Karpas-422 (cell line): ENCODE measurements around the gene RNU5B-1. TPM values are rescaled to one million over a fixed set of nuclear protein-coding genes. Genes with fewer than 3 reads are reported as not detected.
A peak's percentile ranks its signal among the peaks of the same experiment; 100 is the strongest.
"Not testable (repeated sequence)": the region's sequence is repeated elsewhere in the genome, so short reads cannot be mapped to it uniquely, and the experiment has no call there.

Experiments used
- DNase-seq: peaks from one replicate; pipeline ENCODE4 v3.0.0-alpha.2; 2015
- H2AFZ ChIP-seq: fragments of 200-600 bp; sonication (generic); 2 replicates; pipeline ENCODE4 v1.6.1; 2014; ENCODE audit warnings: antibody characterized with exemption, low read length, mixed read lengths
- H3K27ac ChIP-seq: fragments of 200-600 bp; sonication (generic); 2 replicates; pipeline ENCODE4 v1.5.1; 2014; ENCODE audit warnings: mild to moderate bottlenecking, low read length, moderate library complexity
- H3K27me3 ChIP-seq: fragments of 200-600 bp; sonication (generic); 2 replicates; pipeline ENCODE4 v1.6.1; 2014; ENCODE audit warnings: low read length, mixed read lengths
- H3K36me3 ChIP-seq: fragments of 200-600 bp; sonication (generic); 2 replicates; pipeline ENCODE4 v1.6.1; 2014; ENCODE audit warnings: low read length, mixed read lengths; ENCODE audit not compliant: insufficient read depth
- H3K4me1 ChIP-seq: fragments of 200-600 bp; sonication (generic); 2 replicates; pipeline ENCODE4 v1.6.1; 2014; ENCODE audit warnings: mild to moderate bottlenecking, low read length, mixed read lengths
- H3K4me2 ChIP-seq: fragments of 200-600 bp; sonication (generic); 2 replicates; pipeline ENCODE4 v1.6.1; 2014; ENCODE audit warnings: low read length, low read depth, mild to moderate bottlenecking; ENCODE audit not compliant: poor library complexity, severe bottlenecking
- H3K4me3 ChIP-seq: fragments of 200-600 bp; sonication (generic); 2 replicates; pipeline ENCODE4 v1.5.1; 2014; ENCODE audit warnings: mild to moderate bottlenecking, antibody characterized with exemption, low read length, mixed read lengths
- H3K79me2 ChIP-seq: fragments of 200-600 bp; sonication (generic); 2 replicates; pipeline ENCODE4 v1.6.1; 2014; ENCODE audit warnings: mild to moderate bottlenecking, low read length, mixed read lengths
- H3K9ac ChIP-seq: fragments of 200-600 bp; sonication (generic); 2 replicates; pipeline ENCODE4 v1.6.0; 2014; ENCODE audit warnings: low read length
- H3K9me2 ChIP-seq: fragments of 200-600 bp; sonication (generic), shearing (Covaris generic); replicated peaks from 2 replicates; pipeline ENCODE4 v1.6.0; 2014; ENCODE audit warnings: mild to moderate bottlenecking, low read length, moderate library complexity; ENCODE audit not compliant: insufficient read depth
- H3K9me3 ChIP-seq: fragments of 300-700, 200-600 bp; sonication (generic); 2 replicates; pipeline ENCODE4 v1.6.1; 2014; ENCODE audit warnings: low read length, mixed read lengths
- H4K20me1 ChIP-seq: fragments of 200-600 bp; sonication (generic); 2 replicates; pipeline ENCODE4 v1.6.1; 2014; ENCODE audit warnings: mild to moderate bottlenecking, antibody characterized with exemption, low read length, low read depth; ENCODE audit not compliant: insufficient read depth
- total RNA-seq: library from RNA; depleted of rRNA; stranded (reverse); fragments of >200 nt; shearing (Covaris generic); gene quantifications from 2 replicates; pipeline ENCODE4 v1.2.3, GENCODE V29; 2014; ENCODE audit warnings: low replicate concordance

The RNU5B-1 gene
- total RNA-seq, 1 experiment from 2014 or later, result not detected

- H3K4me1 ChIP-seq, result no peaks in the 10 kb centered on the region
- H3K4me3 ChIP-seq, result no peak overlapping the region
- H3K79me2 ChIP-seq, result no peaks in the 10 kb centered on the region
- no peak overlapping the region for H2AFZ ChIP-seq
- 0 out of 2 replicates have a peak, but pooled peaks cover 4% of the 10 kb centered on the region for H3K36me3 ChIP-seq
- no peak overlapping the region for H3K27ac ChIP-seq
- no peaks in the 10 kb centered on the region for H3K9me2 ChIP-seq
- no peak overlapping the region for H3K9ac ChIP-seq
- H3K27me3 ChIP-seq, result no peaks in the 10 kb centered on the region
- no peak for DNase-seq
- no peak overlapping the region for H3K4me2 ChIP-seq
- H3K9me3 ChIP-seq, result no peaks in the 10 kb centered on the region
- H4K20me1 ChIP-seq, result no peaks in the 10 kb centered on the region
These were observed 39.5 kb upstream of the RNU5B-1 start for GRCh38 chr15:65264863-65265430.

- Histone ChIP-seq H3K27ac (no peak overlapping the region), H4K20me1 (no peaks in the 10 kb centered on the region), H3K4me1 (no peaks in the 10 kb centered on the region), H3K9ac (no peak overlapping the region), H3K27me3 (no peaks in the 10 kb centered on the region), H3K9me2 (no peaks in the 10 kb centered on the region), H3K9me3 (no peaks in the 10 kb centered on the region), H2AFZ (no peak overlapping the region), H3K36me3 (no peaks in the 10 kb centered on the region), H3K4me2 (no peak overlapping the region), H3K4me3 (no peak overlapping the region), H3K79me2 (no peaks in the 10 kb centered on the region)
- DNase-seq, result no peak
These were observed 38.0 kb upstream of the RNU5B-1 start for GRCh38 chr15:65266469-65266868.

- no peaks in the 10 kb centered on the region for H3K27me3 ChIP-seq
- no peak overlapping the region for H3K4me3 ChIP-seq
- H3K9me3 ChIP-seq, result no peaks in the 10 kb centered on the region
- H3K27ac ChIP-seq, result no peak overlapping the region
- H3K4me1 ChIP-seq, result no peaks in the 10 kb centered on the region
- H3K4me2 ChIP-seq, result no peak overlapping the region
- no peaks in the 10 kb centered on the region for H3K36me3 ChIP-seq
- no peaks in the 10 kb centered on the region for H3K79me2 ChIP-seq
- DNase-seq, result no peak
- no peaks in the 10 kb centered on the region for H3K9me2 ChIP-seq
- H3K9ac ChIP-seq, result no peak overlapping the region
- no peak overlapping the region for H2AFZ ChIP-seq
- no peaks in the 10 kb centered on the region for H4K20me1 ChIP-seq
These were observed 36.1 kb upstream of the RNU5B-1 start for GRCh38 chr15:65268411-65268810.

- not testable (repeated sequence) for H3K9me2 ChIP-seq, H3K79me2 ChIP-seq, H3K36me3 ChIP-seq, H3K4me2 ChIP-seq, H3K4me1 ChIP-seq, H4K20me1 ChIP-seq, H3K27ac ChIP-seq, H3K27me3 ChIP-seq, H3K4me3 ChIP-seq, H3K9me3 ChIP-seq, H2AFZ ChIP-seq, H3K9ac ChIP-seq
- peak; percentile 71 for DNase-seq
These were observed 33.5 kb upstream of the RNU5B-1 start for GRCh38 chr15:65270811-65271545.

- no peak overlapping the region for H2AFZ ChIP-seq
- H3K27ac ChIP-seq, result no peak overlapping the region
- no peaks in the 10 kb centered on the region for H3K9me3 ChIP-seq
- no peaks in the 10 kb centered on the region for H3K9me2 ChIP-seq
- H3K27me3 ChIP-seq, result no peaks in the 10 kb centered on the region
- no peaks in the 10 kb centered on the region for H3K4me1 ChIP-seq
- H4K20me1 ChIP-seq, result no peaks in the 10 kb centered on the region
- no peak for DNase-seq
- H3K4me2 ChIP-seq, result no peak overlapping the region
- H3K4me3 ChIP-seq, result no peak overlapping the region
- H3K79me2 ChIP-seq, result no peaks in the 10 kb centered on the region
- no peaks in the 10 kb centered on the region for H3K36me3 ChIP-seq
- no peak overlapping the region for H3K9ac ChIP-seq
These were observed 29.3 kb upstream of the RNU5B-1 start for GRCh38 chr15:65275104-65275727.

- Histone ChIP-seq H3K27ac (no peak overlapping the region), H3K4me2 (no peak overlapping the region), H4K20me1 (no peaks in the 10 kb centered on the region), H3K9me3 (no peaks in the 10 kb centered on the region), H3K79me2 (no peaks in the 10 kb centered on the region), H3K4me1 (no peaks in the 10 kb centered on the region), H3K27me3 (no peaks in the 10 kb centered on the region), H3K4me3 (no peak overlapping the region), H2AFZ (no peak overlapping the region), H3K9ac (no peak overlapping the region), H3K9me2 (no peaks in the 10 kb centered on the region), H3K36me3 (no peaks in the 10 kb centered on the region)
- DNase-seq, result no peak
These were observed 28.8 kb upstream of the RNU5B-1 start for GRCh38 chr15:65275728-65276126.

GRCh38 chr15:65277015-65277414, 27.5 kb upstream of the RNU5B-1 start:
- Histone ChIP-seq H3K9me3 (no peaks in the 10 kb centered on the region), H4K20me1 (0 out of 2 replicates have a peak, but pooled peaks cover 4% of the 10 kb centered on the region), H3K9me2 (no peaks in the 10 kb centered on the region), H2AFZ (no peak overlapping the region), H3K9ac (no peak overlapping the region), H3K79me2 (no peaks in the 10 kb centered on the region), H3K27ac (no peak overlapping the region), H3K4me3 (no peak overlapping the region), H3K4me1 (no peaks in the 10 kb centered on the region), H3K27me3 (no peaks in the 10 kb centered on the region), H3K4me2 (no peak overlapping the region), H3K36me3 (no peaks in the 10 kb centered on the region)
- DNase-seq, result no peak

GRCh38 chr15:65278480-65278879, 26.0 kb upstream of the RNU5B-1 start:
- Histone ChIP-seq H4K20me1 (0 out of 2 replicates have a peak, but pooled peaks cover 4% of the 10 kb centered on the region), H3K27ac (no peak overlapping the region)
- DNase-seq, result no peak

More at GRCh38 chr15:65278480-65278879, 26.0 kb upstream of the RNU5B-1 start:
- no peaks in the 10 kb centered on the region for H3K9me2 ChIP-seq
- H2AFZ ChIP-seq, result no peak overlapping the region
- H3K27me3 ChIP-seq, result no peaks in the 10 kb centered on the region
- no peak overlapping the region for H3K4me3 ChIP-seq
- no peak overlapping the region for H3K9ac ChIP-seq
- peaks cover 1% of the 10 kb centered on the region; the same call in 1 of the 2 replicates for H3K4me1 ChIP-seq
- H3K79me2 ChIP-seq, result no peaks in the 10 kb centered on the region
- H3K36me3 ChIP-seq, result no peaks in the 10 kb centered on the region
- H3K9me3 ChIP-seq, result no peaks in the 10 kb centered on the region
- H3K4me2 ChIP-seq, result no peak overlapping the region
